NB4 (cell line): Measurements from ENCODE around the gene TRABD2B.

Experiments
- CTCF ChIP-seq: IDR thresholded peaks from one replicate; pipeline ENCODE4 v1.5.1; 2012; ENCODE audit warnings: low read depth, low read length
- POLR2A ChIP-seq: IDR thresholded peaks from 2 replicates; pipeline ENCODE4 v1.6.1; 2011; ENCODE audit warnings: mild to moderate bottlenecking; ENCODE audit not compliant: insufficient read length; ENCODE audit errors: extremely low read depth
- TF ChIP-seq, protein P1 (sequence below): IDR thresholded peaks from 2 replicates; pipeline ENCODE4 v1.6.1; 2011; ENCODE audit warnings: low read depth, low read length

GRCh38 chr1:47868348-47868676 lies 128.9 kb downstream of the TRABD2B start:
- no peak for TF ChIP-seq CTCF
- no peak for TF ChIP-seq POLR2A
- TF ChIP-seq, protein P1, sequence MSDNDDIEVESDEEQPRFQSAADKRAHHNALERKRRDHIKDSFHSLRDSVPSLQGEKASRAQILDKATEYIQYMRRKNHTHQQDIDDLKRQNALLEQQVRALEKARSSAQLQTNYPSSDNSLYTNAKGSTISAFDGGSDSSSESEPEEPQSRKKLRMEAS: no peak
